IPS-11a (cell line): Measurements from ENCODE around the gene RNF212.
"Not testable (repeated sequence)": the region's sequence is repeated elsewhere in the genome, so short reads cannot be mapped to it uniquely, and the experiment has no call there.

Experiments used
- H3K4me3 ChIP-seq: one replicate; pipeline ENCODE4 v1.5.1; 2013; ENCODE audit warnings: low read depth, low read length, control low read depth

Gene RNF212

GRCh38 chr4:1069394-1069793 is 44.0 kb downstream of the RNF212 start:
- H3K4me3 ChIP-seq: no peak overlapping the region

DNA sequence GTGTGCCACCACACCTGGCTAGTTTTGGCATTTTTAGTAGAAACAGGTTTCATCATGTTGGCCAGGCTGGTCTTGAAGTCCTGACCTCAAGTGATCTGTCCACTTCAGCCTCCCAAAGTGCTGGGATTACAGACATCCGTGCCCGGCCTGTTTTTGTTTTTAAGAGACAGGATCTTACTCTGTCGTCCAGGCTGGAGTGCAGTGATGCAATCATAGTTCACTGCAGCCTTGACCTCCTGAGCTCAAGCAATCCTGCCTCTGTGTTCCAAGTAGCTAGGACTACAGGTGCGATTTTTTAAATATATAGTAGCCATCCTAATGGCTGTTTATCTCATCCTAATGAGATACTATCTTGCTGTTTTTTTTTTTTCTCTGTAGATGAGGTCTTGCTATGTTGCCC is 47.6 kb downstream of the RNF212 start:
- no peak overlapping the region for H3K4me3 ChIP-seq

GRCh38 chr4:1062419-1062818 is 50.9 kb downstream of the RNF212 start:
- H3K4me3 ChIP-seq: no peak overlapping the region

- H3K4me3 ChIP-seq: no peak overlapping the region
Measured at GRCh38 chr4:1061760-1062159, 51.6 kb downstream of the RNF212 start.

- no peak overlapping the region for H3K4me3 ChIP-seq
Measured at GRCh38 chr4:1061056-1061700, 52.2 kb downstream of the RNF212 start.

DNA sequence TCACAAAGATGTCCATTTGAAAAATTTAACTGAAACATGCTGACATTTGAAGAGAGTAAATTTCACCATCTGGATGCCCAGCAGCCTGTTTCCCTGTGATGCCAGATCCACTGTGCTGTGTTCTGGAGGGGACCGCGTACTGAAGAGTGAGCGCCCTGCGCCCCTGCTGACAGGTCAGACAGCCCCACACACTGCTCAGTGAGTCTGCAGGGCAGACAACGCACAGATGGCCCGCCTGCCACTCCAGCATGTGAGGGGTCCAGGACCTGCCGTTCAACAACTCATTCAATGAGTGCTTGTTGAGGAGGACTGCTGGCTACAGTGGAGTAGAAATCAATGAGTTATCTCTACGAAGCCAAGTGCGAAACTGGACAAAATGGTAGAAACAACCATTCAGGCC is 52.7 kb downstream of the RNF212 start:
- H3K4me3 ChIP-seq: no peak overlapping the region

- H3K4me3 ChIP-seq: no peak overlapping the region
Measured at GRCh38 chr4:1060121-1060520, 53.2 kb downstream of the RNF212 start.

GRCh38 chr4:1058997-1059665 is 54.2 kb downstream of the RNF212 start:
- no peak overlapping the region for H3K4me3 ChIP-seq

- no peak overlapping the region for H3K4me3 ChIP-seq
Measured at GRCh38 chr4:1058198-1058996, 55.0 kb downstream of the RNF212 start.

DNA sequence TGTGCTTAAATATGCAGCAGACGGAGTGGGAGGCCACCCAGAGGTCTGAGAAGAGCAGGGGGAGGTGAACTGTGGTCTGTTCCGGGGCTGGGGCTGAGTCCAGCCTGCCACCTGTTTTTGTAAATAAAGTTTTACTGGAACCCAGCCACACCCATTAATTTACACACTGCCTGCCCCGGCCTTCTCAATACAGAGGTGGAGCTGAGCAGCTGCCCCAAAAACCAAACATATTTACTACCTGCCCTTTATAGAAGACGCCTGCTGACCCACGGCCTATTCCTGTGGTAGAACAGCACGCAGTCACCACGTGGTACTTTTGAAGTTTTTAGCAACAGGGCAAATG is 56.0 kb downstream of the RNF212 start:
- H3K4me3 ChIP-seq: no peak overlapping the region

- no peak overlapping the region for H3K4me3 ChIP-seq
Measured at GRCh38 chr4:1056671-1057402, 56.5 kb downstream of the RNF212 start.

- no peak overlapping the region for H3K4me3 ChIP-seq
Measured at GRCh38 chr4:1055721-1056590, 57.4 kb downstream of the RNF212 start.

GRCh38 chr4:1055243-1055701 is 58.1 kb downstream of the RNF212 start:
- H3K4me3 ChIP-seq: not testable (repeated sequence)

- H3K4me3 ChIP-seq: not testable (repeated sequence)
Measured at GRCh38 chr4:1054696-1055242, 58.6 kb downstream of the RNF212 start.

DNA sequence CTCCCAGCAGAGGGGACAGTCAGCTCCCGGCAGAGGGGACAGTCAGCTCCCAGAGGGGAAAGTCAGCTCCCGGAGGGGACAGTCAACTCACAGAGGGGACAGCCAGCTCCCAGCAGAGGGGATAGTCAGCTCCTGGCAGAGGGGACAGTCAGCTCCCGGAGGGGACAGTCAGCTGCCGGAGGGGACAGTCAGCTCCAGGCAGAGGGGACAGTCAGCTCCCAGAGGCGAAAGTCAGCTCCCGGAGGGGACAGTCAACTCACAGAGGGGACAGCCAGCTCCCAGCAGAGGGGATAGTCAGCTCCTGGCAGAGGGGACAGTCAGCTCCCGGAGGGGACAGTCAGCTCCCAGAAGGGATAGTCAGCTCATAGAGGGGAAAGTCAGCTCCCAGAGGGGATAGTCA is 59.5 kb downstream of the RNF212 start:
- not testable (repeated sequence) for H3K4me3 ChIP-seq

DNA sequence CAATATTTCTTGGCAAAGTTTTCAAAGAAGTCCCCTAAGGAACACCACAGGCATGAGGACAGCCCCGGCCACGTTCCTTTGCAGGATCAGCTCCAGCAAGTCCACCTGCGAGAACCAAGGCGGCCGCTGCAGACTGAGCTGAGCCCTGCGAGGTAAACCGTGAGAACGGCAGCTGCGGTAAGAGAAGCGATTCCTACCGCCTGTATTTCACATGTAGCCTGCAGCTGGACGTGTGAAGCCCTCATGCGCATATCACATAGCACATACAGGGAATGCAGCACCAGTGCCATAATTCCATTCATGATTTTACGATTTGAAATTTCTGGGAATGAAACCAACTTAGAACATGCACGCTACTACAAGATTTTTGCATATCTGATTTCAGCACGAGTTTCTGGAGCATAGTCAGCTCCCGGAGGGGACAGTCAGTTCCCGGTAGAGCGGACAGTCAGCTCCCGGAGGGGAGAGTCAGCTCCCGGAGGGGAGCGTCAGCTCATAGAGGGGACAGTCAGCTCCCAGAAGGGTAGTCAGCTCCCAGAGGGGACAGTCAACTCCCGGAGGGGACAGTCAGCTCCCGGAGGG is 60.2 kb downstream of the RNF212 start:
- H3K4me3 ChIP-seq: no peak overlapping the region

- no peak overlapping the region for H3K4me3 ChIP-seq
Measured at GRCh38 chr4:1052231-1052671, 61.1 kb downstream of the RNF212 start.

DNA sequence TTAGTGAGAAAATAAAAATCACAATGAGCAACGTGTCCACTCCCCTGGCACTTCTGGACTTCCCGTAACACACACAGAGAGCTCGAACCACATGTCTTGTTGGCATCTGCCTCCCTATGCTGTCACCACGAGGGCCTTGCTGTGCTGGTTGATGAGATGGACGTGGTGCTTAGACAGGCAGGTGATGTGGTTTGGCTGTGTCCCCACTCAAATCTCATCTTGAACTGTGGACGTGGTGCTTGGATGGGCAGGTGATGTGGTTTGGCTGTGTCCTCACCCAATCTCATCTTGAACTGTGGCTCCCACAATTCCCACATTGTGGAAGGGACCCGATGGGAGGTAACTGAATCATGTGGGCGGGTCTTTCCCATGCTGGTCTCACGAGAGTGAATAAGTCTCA is 61.9 kb downstream of the RNF212 start:
- H3K4me3 ChIP-seq: no peak overlapping the region

DNA sequence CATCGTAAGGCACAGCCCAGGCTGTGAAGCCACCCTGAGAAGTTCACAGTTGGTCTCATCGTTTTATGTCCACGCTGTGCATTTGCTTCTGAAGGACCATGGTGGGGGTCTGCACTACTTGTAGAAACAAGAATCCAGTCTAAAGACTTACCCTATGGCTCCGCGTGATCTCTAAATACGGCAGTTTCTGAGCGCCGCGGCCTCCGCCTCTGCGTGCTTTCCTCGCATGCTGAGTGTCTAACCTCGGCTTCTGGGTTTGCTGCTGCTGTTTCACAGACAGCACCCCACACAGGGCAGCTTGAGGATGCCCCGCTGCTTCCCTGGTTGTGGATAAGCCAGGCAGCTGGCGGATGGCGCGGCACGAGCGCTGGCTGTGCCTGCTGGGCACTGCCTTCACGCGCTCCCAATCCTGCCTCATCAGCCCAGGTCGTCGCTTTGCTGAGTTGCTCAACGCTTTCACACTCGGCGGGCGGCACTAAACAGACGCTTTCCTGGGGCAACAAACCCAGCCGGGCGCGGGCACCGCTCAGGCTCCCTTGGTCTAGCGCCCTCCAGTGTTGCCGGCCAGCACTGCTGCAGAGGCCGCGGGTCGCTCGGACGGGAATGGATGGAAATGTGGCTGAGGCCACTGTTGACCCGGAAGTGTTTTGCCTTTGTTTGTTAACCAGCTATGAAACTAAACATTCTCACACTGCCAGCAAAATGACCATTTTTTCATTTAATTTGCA is 62.7 kb downstream of the RNF212 start:
- H3K4me3 ChIP-seq: no peak overlapping the region
